H9 (cell line): ENCODE data around the gene SLC9A1. TPM values are rescaled to one million over a fixed set of nuclear protein-coding genes. Genes with fewer than 3 reads are reported as not detected.

ENCODE experiments used
- DNase-seq: peaks from one replicate; pipeline ENCODE4 v3.0.0-alpha.2; 2017
- H2AFZ ChIP-seq: one replicate; pipeline ENCODE4 v1.6.1; 2013; ENCODE audit warnings: mild to moderate bottlenecking, low read length, control low read depth, moderate library complexity
- H2AK5ac ChIP-seq: 2 replicates; pipeline ENCODE4 v1.6.1; 2013; ENCODE audit warnings: low read length, control low read depth, mixed read lengths; ENCODE audit not compliant: insufficient read length
- H2BK120ac ChIP-seq: one replicate; pipeline ENCODE4 v1.6.1; 2013; ENCODE audit warnings: low read depth, mild to moderate bottlenecking, low read length, control low read depth, inconsistent platforms; ENCODE audit not compliant: poor library complexity, severe bottlenecking
- H2BK12ac ChIP-seq: 2 replicates; pipeline ENCODE4 v1.6.1; 2013; ENCODE audit warnings: low read length, control low read depth, mixed read lengths, low read depth; ENCODE audit not compliant: insufficient read length
- H2BK15ac ChIP-seq: 2 replicates; pipeline ENCODE4 v1.6.1; 2013; ENCODE audit warnings: low read depth, low read length, control low read depth
- H2BK20ac ChIP-seq: one replicate; pipeline ENCODE4 v1.6.1; 2013; ENCODE audit warnings: low read depth, mild to moderate bottlenecking, low read length, control low read depth, inconsistent platforms; ENCODE audit not compliant: poor library complexity, severe bottlenecking
- H2BK5ac ChIP-seq: 2 replicates; pipeline ENCODE4 v1.6.1; 2013; ENCODE audit warnings: low read length, control low read depth, mixed read lengths; ENCODE audit not compliant: insufficient read length
- H3K14ac ChIP-seq: 2 replicates; pipeline ENCODE4 v1.6.1; 2013; ENCODE audit warnings: low read length, control low read depth; ENCODE audit not compliant: insufficient read depth
- H3K18ac ChIP-seq: 2 replicates; pipeline ENCODE4 v1.6.1; 2013; ENCODE audit warnings: low read depth, mild to moderate bottlenecking, mixed read lengths, low read length, control low read depth; ENCODE audit not compliant: insufficient read length
- H3K23ac ChIP-seq: 2 replicates; pipeline ENCODE4 v1.6.1; 2013; ENCODE audit warnings: low read length, control low read depth, mixed read lengths, low read depth; ENCODE audit not compliant: insufficient read length
- H3K23me2 ChIP-seq: 2 replicates; pipeline ENCODE4 v1.6.1; 2013; ENCODE audit warnings: low read depth, mild to moderate bottlenecking, mixed read lengths, low read length, control low read depth; ENCODE audit not compliant: insufficient read length, poor library complexity, severe bottlenecking
- H3K27ac ChIP-seq: 2 replicates; pipeline ENCODE4 v1.5.1; 2013; ENCODE audit warnings: low read length, control low read depth, mixed read lengths, low read depth; ENCODE audit not compliant: insufficient read length
- H3K27me3 ChIP-seq: 2 replicates; pipeline ENCODE4 v1.6.1; 2013; ENCODE audit warnings: low read length, control low read depth, inconsistent platforms; ENCODE audit not compliant: insufficient read depth
- H3K4ac ChIP-seq: 2 replicates; pipeline ENCODE4 v1.6.1; 2013; ENCODE audit warnings: low read depth, mild to moderate bottlenecking, control low read depth, inconsistent platforms, low read length, moderate library complexity
- H3K4me1 ChIP-seq: 2 replicates; pipeline ENCODE4 v1.6.1; 2013; ENCODE audit warnings: low read length, control low read depth, inconsistent platforms; ENCODE audit not compliant: insufficient read depth
- H3K4me2 ChIP-seq: 2 replicates; pipeline ENCODE4 v1.6.1; 2013; ENCODE audit warnings: low read length, control low read depth, mixed read lengths; ENCODE audit not compliant: insufficient read length, insufficient read depth
- H3K56ac ChIP-seq: 2 replicates; pipeline ENCODE4 v1.6.1; 2013; ENCODE audit warnings: low read depth, mild to moderate bottlenecking, mixed read lengths, low read length, control low read depth; ENCODE audit not compliant: insufficient read length
- H3K79me1 ChIP-seq: 2 replicates; pipeline ENCODE4 v1.6.1; 2013; ENCODE audit warnings: low read depth, mild to moderate bottlenecking, moderate library complexity, low read length, control low read depth, inconsistent platforms; ENCODE audit not compliant: insufficient read depth, poor library complexity, severe bottlenecking
- H3K79me2 ChIP-seq: 2 replicates; pipeline ENCODE4 v1.6.1; 2013; ENCODE audit warnings: low read length, control low read depth, inconsistent platforms; ENCODE audit not compliant: insufficient read depth
- H3K9ac ChIP-seq: 2 replicates; pipeline ENCODE4 v1.6.1; 2013; ENCODE audit warnings: low read length, control low read depth, mixed read lengths; ENCODE audit not compliant: insufficient read length; ENCODE audit errors: extremely low read depth
- H3K9me3 ChIP-seq: one replicate; pipeline ENCODE4 v1.6.1; 2013; ENCODE audit warnings: low read depth, low read length, inconsistent platforms; ENCODE audit not compliant: control insufficient read depth
- H3T11ph ChIP-seq: one replicate; pipeline ENCODE4 v1.6.1; 2013; ENCODE audit warnings: mild to moderate bottlenecking, low read length, control low read depth, inconsistent platforms
- H4K20me1 ChIP-seq: one replicate; pipeline ENCODE4 v1.6.1; 2013; ENCODE audit not compliant: control insufficient read depth, insufficient read length, insufficient read depth
- H4K5ac ChIP-seq: 2 replicates; pipeline ENCODE4 v1.6.1; 2013; ENCODE audit warnings: low read depth, mild to moderate bottlenecking, mixed read lengths, low read length, control low read depth; ENCODE audit not compliant: insufficient read length
- H4K8ac ChIP-seq: replicated peaks from 2 replicates; pipeline ENCODE4 v1.6.1; 2013; ENCODE audit warnings: low read length, control low read depth, mixed read lengths, low read depth; ENCODE audit not compliant: insufficient read length
- H4K91ac ChIP-seq: 2 replicates; pipeline ENCODE4 v1.6.1; 2013; ENCODE audit warnings: low read depth, mild to moderate bottlenecking, moderate library complexity, mixed read lengths, low read length, control low read depth; ENCODE audit not compliant: insufficient read length
- H3K27ac Mint-ChIP-seq, 3 experiments: 2 replicates in 2 of 3; 3 replicates in 1 of 3; pipeline ENCODE4 v1.8.0; 2020 to 2021; ENCODE audit warnings: mixed read lengths in 3 of 3, mild to moderate bottlenecking in 1 of 3, moderate library complexity in 1 of 3
- H3K27me3 Mint-ChIP-seq: 2 replicates; pipeline ENCODE4 v1.8.0; 2021; ENCODE audit warnings: low read depth, mild to moderate bottlenecking, moderate library complexity, mixed read lengths
- H3K36me3 Mint-ChIP-seq, 3 experiments: 2 replicates in 2 of 3; 3 replicates in 1 of 3; pipeline ENCODE4 v1.8.0; 2020 to 2021; ENCODE audit warnings: low read depth in 3 of 3, mixed read lengths in 3 of 3; ENCODE audit not compliant: insufficient read depth in 1 of 3
- H3K4me1 Mint-ChIP-seq, 2 experiments: 2 replicates each; pipeline ENCODE4 v1.8.0; 2020; ENCODE audit warnings: mixed read lengths in 2 of 2
- H3K4me3 Mint-ChIP-seq, 2 experiments: 2 replicates in 1 of 2; 3 replicates in 1 of 2; pipeline ENCODE4 v1.8.0; 2020 to 2021; ENCODE audit warnings: mild to moderate bottlenecking in 2 of 2, mixed read lengths in 2 of 2, moderate library complexity in 1 of 2
- H3K9me3 Mint-ChIP-seq, 2 experiments: 2 replicates in 1 of 2; 3 replicates in 1 of 2; pipeline ENCODE4 v1.8.0; 2020; ENCODE audit warnings: mild to moderate bottlenecking in 2 of 2, mixed read lengths in 2 of 2, moderate library complexity in 1 of 2
- WGBS: extraction: QIAGEN DNeasy Blood & Tissue Kit; methylation state at CpG from one replicate; pipeline ENCODE4 v1.1.7; 2013; ENCODE audit warnings: missing lambda C conversion rate, low lambda C conversion rate, mixed read lengths; ENCODE audit not compliant: insufficient read length; ENCODE audit errors: extremely low coverage; 5-methylcytosine and 5-hydroxymethylcytosine counted together
- total RNA-seq: library from RNA; stranded (reverse); gene quantifications from 2 replicates; pipeline ENCODE4 v1.2.1, GENCODE V29; 2021
- TF ChIP-seq, protein P1 (sequence below): fragments of 200-600 bp; sonication (generic); conservative IDR thresholded peaks from 3 replicates; pipeline ENCODE4 v1.8.0; 2021; ENCODE audit warnings: antibody characterized with exemption, mild to moderate bottlenecking

SLC9A1 gene
- total RNA-seq, 1 experiment from 2014 or later, result 20.8 TPM

- no peaks in the 10 kb centered on the region for H3K23me2 ChIP-seq
- H3K23ac ChIP-seq, result no peak overlapping the region
- no peak overlapping the region for H2BK12ac ChIP-seq
- no peak overlapping the region for H2BK5ac ChIP-seq
- no peaks in the 10 kb centered on the region for H3K79me1 ChIP-seq
- Mint-ChIP-seq H3K27me3 (no peaks in the 10 kb centered on the region; the same call in 1 of the 2 replicates), H3K27ac (no peak overlapping the region), H3K36me3 (no peaks in the 10 kb centered on the region), H3K9me3 (peaks cover 4 to 5% of the 10 kb centered on the region in 2 experiments; a peak in 4 of 5 replicates), H3K4me3 (no peak overlapping the region), H3K4me1 (peaks cover 0 to 2% of the 10 kb centered on the region in 2 experiments; a peak in 1 of 4 replicates)
- H2BK15ac ChIP-seq, result no peak overlapping the region
- WGBS, result no CpG with 5 or more reads among the region's 5 CpGs
- H3K4me1 ChIP-seq, result no peaks in the 10 kb centered on the region
- no peak overlapping the region for H3T11ph ChIP-seq
- no peak overlapping the region for H3K14ac ChIP-seq
- no peak overlapping the region for H4K8ac ChIP-seq
- no peak overlapping the region for H2BK20ac ChIP-seq
- no peak for DNase-seq
- H3K79me2 ChIP-seq, result no peaks in the 10 kb centered on the region
- H3K27ac ChIP-seq, result no peak overlapping the region
- H3K18ac ChIP-seq, result no peak overlapping the region
- TF ChIP-seq, protein P1, sequence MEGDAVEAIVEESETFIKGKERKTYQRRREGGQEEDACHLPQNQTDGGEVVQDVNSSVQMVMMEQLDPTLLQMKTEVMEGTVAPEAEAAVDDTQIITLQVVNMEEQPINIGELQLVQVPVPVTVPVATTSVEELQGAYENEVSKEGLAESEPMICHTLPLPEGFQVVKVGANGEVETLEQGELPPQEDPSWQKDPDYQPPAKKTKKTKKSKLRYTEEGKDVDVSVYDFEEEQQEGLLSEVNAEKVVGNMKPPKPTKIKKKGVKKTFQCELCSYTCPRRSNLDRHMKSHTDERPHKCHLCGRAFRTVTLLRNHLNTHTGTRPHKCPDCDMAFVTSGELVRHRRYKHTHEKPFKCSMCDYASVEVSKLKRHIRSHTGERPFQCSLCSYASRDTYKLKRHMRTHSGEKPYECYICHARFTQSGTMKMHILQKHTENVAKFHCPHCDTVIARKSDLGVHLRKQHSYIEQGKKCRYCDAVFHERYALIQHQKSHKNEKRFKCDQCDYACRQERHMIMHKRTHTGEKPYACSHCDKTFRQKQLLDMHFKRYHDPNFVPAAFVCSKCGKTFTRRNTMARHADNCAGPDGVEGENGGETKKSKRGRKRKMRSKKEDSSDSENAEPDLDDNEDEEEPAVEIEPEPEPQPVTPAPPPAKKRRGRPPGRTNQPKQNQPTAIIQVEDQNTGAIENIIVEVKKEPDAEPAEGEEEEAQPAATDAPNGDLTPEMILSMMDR, result no peak
- no peaks in the 10 kb centered on the region for H4K20me1 ChIP-seq
- no peak overlapping the region for H3K4me2 ChIP-seq
- no peaks in the 10 kb centered on the region for H3K27me3 ChIP-seq
- no peaks in the 10 kb centered on the region for H3K9me3 ChIP-seq
- H3K9ac ChIP-seq, result no peak overlapping the region
- no peak overlapping the region for H3K56ac ChIP-seq
- H4K91ac ChIP-seq, result no peak overlapping the region
- H4K5ac ChIP-seq, result no peak overlapping the region
- no peak overlapping the region for H2BK120ac ChIP-seq
- H3K4ac ChIP-seq, result no peak overlapping the region
- H2AFZ ChIP-seq, result no peak overlapping the region
- H2AK5ac ChIP-seq, result no peak overlapping the region
Measured at GRCh38 chr1:27090911-27091310, 64.0 kb downstream of the SLC9A1 start.
